Endodermal cell (in vitro differentiated cells): Measurements from ENCODE around the gene FUZ. TPM values are rescaled to one million over a fixed set of nuclear protein-coding genes. Genes with fewer than 3 reads are reported as not detected.

Experiments
- DNase-seq: peaks from one replicate; pipeline ENCODE4 v3.0.0-alpha.2; 2017
- H3K27ac ChIP-seq: 2 replicates; pipeline ENCODE4 v1.5.1; 2013; ENCODE audit warnings: mild to moderate bottlenecking, low read depth, low read length, moderate library complexity
- H3K27me3 ChIP-seq: 2 replicates; pipeline ENCODE4 v1.6.1; 2013; ENCODE audit warnings: mild to moderate bottlenecking, low read length, moderate library complexity; ENCODE audit not compliant: insufficient read depth, control insufficient read depth, poor library complexity, severe bottlenecking
- H3K36me3 ChIP-seq: 2 replicates; pipeline ENCODE4 v1.7.0; 2013; ENCODE audit warnings: mild to moderate bottlenecking, low read length, moderate library complexity; ENCODE audit not compliant: control insufficient read depth, insufficient read depth
- H3K4me1 ChIP-seq: one replicate; pipeline ENCODE4 v1.7.0; 2013; ENCODE audit warnings: low read length; ENCODE audit not compliant: control insufficient read depth, insufficient read depth
- H3K4me3 ChIP-seq: 2 replicates; pipeline ENCODE4 v1.5.1; 2013; ENCODE audit warnings: mild to moderate bottlenecking, low read length, moderate library complexity
- H3K9ac ChIP-seq: 2 replicates; pipeline ENCODE4 v1.6.1; 2013; ENCODE audit warnings: mild to moderate bottlenecking, low read length, moderate library complexity; ENCODE audit not compliant: poor library complexity, severe bottlenecking; ENCODE audit errors: extremely low read depth
- H3K9me3 ChIP-seq: 2 replicates; pipeline ENCODE4 v1.6.1; 2013; ENCODE audit warnings: mild to moderate bottlenecking, low read length, moderate library complexity; ENCODE audit not compliant: control insufficient read depth
- H3K27ac Mint-ChIP-seq: 2 replicates; pipeline ENCODE4 v1.8.0; 2020; ENCODE audit warnings: mixed read lengths
- H3K27me3 Mint-ChIP-seq: 2 replicates; pipeline ENCODE4 v1.8.0; 2021; ENCODE audit warnings: mild to moderate bottlenecking, mixed read lengths; ENCODE audit not compliant: insufficient read depth
- H3K36me3 Mint-ChIP-seq: 2 replicates; pipeline ENCODE4 v1.8.0; 2020; ENCODE audit warnings: low read depth, mixed read lengths
- H3K4me1 Mint-ChIP-seq: 2 replicates; pipeline ENCODE4 v1.8.0; 2020; ENCODE audit warnings: mixed read lengths
- H3K4me3 Mint-ChIP-seq: 2 replicates; pipeline ENCODE4 v1.8.0; 2020; ENCODE audit warnings: mild to moderate bottlenecking, moderate library complexity, mixed read lengths
- H3K9me3 Mint-ChIP-seq: 2 replicates; pipeline ENCODE4 v1.8.0; 2020; ENCODE audit warnings: mild to moderate bottlenecking, mixed read lengths
- WGBS, 2 experiments: methylation state at CpG; one replicate each; pipeline versions ENCODE4 v1.1.5 to v1.1.7; 2013; ENCODE audit warnings: missing lambda C conversion rate in 2 of 2, mixed read lengths in 1 of 2; ENCODE audit not compliant: insufficient coverage in 1 of 2, insufficient read length in 1 of 2; 5-methylcytosine and 5-hydroxymethylcytosine counted together
- total RNA-seq, 2 donors: library from RNA; stranded (reverse); fragmentation: NEBNext Ultra II Directional in 1 of 2; extraction: Animal tissue kit (Norgen Biotek cat#: 25700) in 1 of 2; gene quantifications; 2 replicates in 1 of 2; 3 replicates in 1 of 2; pipeline ENCODE4 v1.2.1, GENCODE V29; 2021
- TF ChIP-seq, protein P1 (sequence below): fragments of 200-600 bp; sonication (generic); conservative IDR thresholded peaks from 2 replicates; pipeline ENCODE4 v1.5.0; 2021; ENCODE audit warnings: antibody characterized with exemption, mild to moderate bottlenecking

Gene FUZ
- total RNA-seq, 2 donors from 2014 or later = 26.1 to 41.2 TPM

DNA sequence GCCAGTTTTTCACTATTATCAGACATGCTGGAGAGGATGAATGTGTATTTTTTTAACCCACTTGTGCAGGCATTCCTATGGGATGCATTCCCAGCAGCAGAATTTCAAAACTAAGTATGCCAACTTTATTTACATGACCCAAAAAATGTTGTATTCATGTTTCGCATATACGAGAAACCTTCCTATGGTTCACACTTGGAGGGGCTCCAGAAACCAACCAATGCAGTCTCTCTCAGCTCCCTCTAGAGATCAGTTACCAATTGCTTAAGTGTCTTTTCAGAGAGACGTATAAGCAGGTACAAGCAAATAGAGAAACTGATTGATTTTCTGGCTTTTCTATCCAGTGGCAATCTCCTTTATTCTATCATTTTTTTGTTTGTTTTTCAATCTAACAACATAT, 32.3 kb upstream of the FUZ start:
- Mint-ChIP-seq H3K4me3 (no peak overlapping the region), H3K27ac (no peak overlapping the region), H3K9me3 (peaks cover 7% of the 10 kb centered on the region), H3K4me1 (peaks cover 6% of the 10 kb centered on the region), H3K36me3 (peaks cover 30% of the 10 kb centered on the region), H3K27me3 (no peaks in the 10 kb centered on the region)
- TF ChIP-seq, protein P1, sequence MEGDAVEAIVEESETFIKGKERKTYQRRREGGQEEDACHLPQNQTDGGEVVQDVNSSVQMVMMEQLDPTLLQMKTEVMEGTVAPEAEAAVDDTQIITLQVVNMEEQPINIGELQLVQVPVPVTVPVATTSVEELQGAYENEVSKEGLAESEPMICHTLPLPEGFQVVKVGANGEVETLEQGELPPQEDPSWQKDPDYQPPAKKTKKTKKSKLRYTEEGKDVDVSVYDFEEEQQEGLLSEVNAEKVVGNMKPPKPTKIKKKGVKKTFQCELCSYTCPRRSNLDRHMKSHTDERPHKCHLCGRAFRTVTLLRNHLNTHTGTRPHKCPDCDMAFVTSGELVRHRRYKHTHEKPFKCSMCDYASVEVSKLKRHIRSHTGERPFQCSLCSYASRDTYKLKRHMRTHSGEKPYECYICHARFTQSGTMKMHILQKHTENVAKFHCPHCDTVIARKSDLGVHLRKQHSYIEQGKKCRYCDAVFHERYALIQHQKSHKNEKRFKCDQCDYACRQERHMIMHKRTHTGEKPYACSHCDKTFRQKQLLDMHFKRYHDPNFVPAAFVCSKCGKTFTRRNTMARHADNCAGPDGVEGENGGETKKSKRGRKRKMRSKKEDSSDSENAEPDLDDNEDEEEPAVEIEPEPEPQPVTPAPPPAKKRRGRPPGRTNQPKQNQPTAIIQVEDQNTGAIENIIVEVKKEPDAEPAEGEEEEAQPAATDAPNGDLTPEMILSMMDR = no peak
- WGBS, 2 experiments = 91 to 96% methylated on average over 3 of the region's 3 CpGs
- H3K27me3 ChIP-seq = no peaks in the 10 kb centered on the region
- no peak for DNase-seq
- H3K4me1 ChIP-seq = no peaks in the 10 kb centered on the region
- H3K27ac ChIP-seq = no peak overlapping the region
- H3K4me3 ChIP-seq = no peak overlapping the region
- H3K9me3 ChIP-seq = peaks cover 7% of the 10 kb centered on the region
- H3K9ac ChIP-seq = no peak overlapping the region
- peaks cover 13% of the 10 kb centered on the region for H3K36me3 ChIP-seq

DNA sequence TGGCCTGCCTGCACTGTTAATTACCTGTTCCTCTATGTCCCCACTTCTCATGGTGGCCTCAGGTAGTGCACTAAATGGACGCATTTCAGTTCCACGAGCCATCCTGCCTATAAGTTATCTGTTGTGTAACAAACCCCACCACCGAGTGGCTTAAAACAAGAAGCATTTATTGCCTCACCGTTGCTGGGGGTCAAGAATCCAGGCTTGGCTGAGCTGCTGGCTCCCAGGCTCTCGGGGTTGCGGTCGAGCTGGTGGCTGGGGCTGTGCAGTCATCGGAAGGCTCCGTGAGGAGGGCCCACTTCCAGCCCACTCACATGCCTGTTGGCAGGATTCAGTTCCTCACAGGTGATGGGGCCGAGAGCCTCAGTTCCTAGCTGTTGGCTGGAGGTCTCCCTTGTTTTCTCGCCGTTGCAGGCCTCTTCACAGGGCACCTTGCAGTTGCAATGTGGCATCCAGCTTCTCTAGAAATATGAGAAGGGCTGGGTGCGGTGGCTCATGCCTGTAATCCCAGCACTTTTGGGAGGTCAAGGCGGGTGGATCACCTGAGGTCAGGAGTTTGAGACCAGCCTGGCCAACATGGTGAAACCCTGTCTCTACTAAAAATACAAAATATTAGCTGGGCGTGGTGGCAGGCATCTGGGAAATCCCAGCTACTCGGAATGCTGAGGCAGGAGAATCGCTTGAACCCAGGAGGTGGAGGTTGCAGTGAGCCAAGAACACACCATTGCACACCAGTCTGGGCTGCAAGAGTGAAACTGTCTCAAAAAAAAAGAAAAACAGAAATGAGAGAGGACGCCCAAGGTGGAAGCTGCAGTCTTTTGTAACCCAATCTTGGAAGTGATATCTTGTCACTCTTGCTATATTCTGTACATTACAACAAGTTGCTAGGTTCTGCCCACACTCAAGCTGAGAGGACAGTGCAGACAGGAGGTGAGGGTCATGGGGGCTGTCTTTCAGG, 31.3 kb upstream of the FUZ start:
- H3K9me3 Mint-ChIP-seq = peaks cover 2% of the 10 kb centered on the region
- Histone ChIP-seq H3K4me1 (no peaks in the 10 kb centered on the region), H3K27ac (no peak overlapping the region), H3K4me3 (no peak overlapping the region), H3K9me3 (peaks cover 6% of the 10 kb centered on the region), H3K36me3 (peaks cover 14% of the 10 kb centered on the region), H3K9ac (no peak overlapping the region), H3K27me3 (no peaks in the 10 kb centered on the region)
- peaks cover 32% of the 10 kb centered on the region for H3K36me3 Mint-ChIP-seq
- H3K4me3 Mint-ChIP-seq = no peak overlapping the region
- 95% methylated on average over 16 to 18 of the region's 18 CpGs for WGBS, 2 experiments
- TF ChIP-seq, protein P1 = no peak
- no peaks in the 10 kb centered on the region for H3K4me1 Mint-ChIP-seq
- DNase-seq = no peak
- H3K27me3 Mint-ChIP-seq = no peaks in the 10 kb centered on the region
- no peak overlapping the region for H3K27ac Mint-ChIP-seq

DNA sequence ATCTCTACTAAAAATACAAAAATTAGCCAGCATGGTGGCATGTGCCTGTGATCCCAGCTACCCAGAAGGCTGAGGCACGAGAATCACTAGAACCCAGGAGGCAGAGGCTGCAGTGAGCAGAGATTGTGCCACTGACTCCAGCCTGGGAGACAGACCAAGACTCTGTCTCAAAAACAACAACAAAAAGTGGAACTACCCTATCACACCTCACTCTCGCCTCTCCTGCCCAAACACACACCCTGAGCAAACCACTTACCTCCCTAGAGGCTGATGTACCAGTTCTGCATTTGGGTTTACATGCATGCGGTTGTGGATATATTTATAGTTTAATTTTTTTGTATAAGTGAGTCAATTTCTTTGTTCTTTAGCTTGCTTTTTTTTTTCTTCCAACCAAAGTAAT, 30.2 kb upstream of the FUZ start:
- H3K27ac ChIP-seq = no peak overlapping the region
- DNase-seq = no peak
- H3K4me1 ChIP-seq = no peaks in the 10 kb centered on the region
- H3K27ac Mint-ChIP-seq = no peak overlapping the region
- no peak overlapping the region for H3K4me3 ChIP-seq
- peaks cover 33% of the 10 kb centered on the region for H3K36me3 Mint-ChIP-seq
- H3K27me3 Mint-ChIP-seq = no peaks in the 10 kb centered on the region
- peaks cover under 1% of the 10 kb centered on the region for H3K9me3 Mint-ChIP-seq
- TF ChIP-seq, protein P1 = no peak
- no peaks in the 10 kb centered on the region for H3K4me1 Mint-ChIP-seq
- no peaks in the 10 kb centered on the region for H3K27me3 ChIP-seq
- peaks cover 19% of the 10 kb centered on the region for H3K36me3 ChIP-seq
- H3K9ac ChIP-seq = no peak overlapping the region
- no peaks in the 10 kb centered on the region for H3K9me3 ChIP-seq
- 87 to 100% methylated on average over 1 to 3 of the region's 3 CpGs for WGBS, 2 experiments
- no peak overlapping the region for H3K4me3 Mint-ChIP-seq
